C4-2B (cell line): ENCODE measurements around the gene PTPDC1.

Experiments
- H3K27ac ChIP-seq: fragments of 450-650 bp; 2 replicates; pipeline ENCODE4 v1.5.1; 2017
- CTCF ChIP-seq: fragments of 450-650 bp; conservative IDR thresholded peaks from 2 replicates; pipeline ENCODE4 v1.5.1; 2017; ENCODE audit warnings: mild to moderate bottlenecking
- ZFX ChIP-seq: fragments of 450-650 bp; IDR thresholded peaks from 2 replicates; pipeline ENCODE4 v1.6.1; 2017

The PTPDC1 gene

GRCh38 chr9:94084314-94084713 lies at the start of gene PTPDC1:
Gene PTPDC1, plus strand, starts transcription at chr9:94084464. Its CDS starts 67 bp downstream, at chr9:94084531.
- TF ChIP-seq CTCF = no peak
- no peak for TF ChIP-seq ZFX
- H3K27ac ChIP-seq = no peak within 1 kb of the TSS

- no peak for TF ChIP-seq ZFX
- TF ChIP-seq CTCF = no peak
- H3K27ac ChIP-seq = no peak overlapping the region
Measured at GRCh38 chr9:94034511-94034910, 49.8 kb upstream of the PTPDC1 start.

- TF ChIP-seq ZFX = no peak
- no peak for TF ChIP-seq CTCF
Measured at GRCh38 chr9:94039786-94040185, 44.5 kb upstream of the PTPDC1 start.

GRCh38 chr9:94042516-94043360 lies 41.5 kb upstream of the PTPDC1 start:
- no peak overlapping the region for H3K27ac ChIP-seq
- TF ChIP-seq CTCF (no peak), ZFX (no peak)

More at GRCh38 chr9:94039786-94040185, 44.5 kb upstream of the PTPDC1 start:
- H3K27ac ChIP-seq = no peak overlapping the region

- TF ChIP-seq CTCF = no peak
- H3K27ac ChIP-seq = no peak overlapping the region
Measured at GRCh38 chr9:94054716-94055115, 29.5 kb upstream of the PTPDC1 start.

GRCh38 chr9:94056442-94056974 lies 27.8 kb upstream of the PTPDC1 start:
- no peak overlapping the region for H3K27ac ChIP-seq

More at GRCh38 chr9:94056442-94056974, 27.8 kb upstream of the PTPDC1 start:
- TF ChIP-seq CTCF = no peak
- no peak for TF ChIP-seq ZFX
